Caco-2 (cell line): ENCODE results near the gene ACLY. TPM values are rescaled to one million over a fixed set of nuclear protein-coding genes. Genes with fewer than 3 reads are reported as not detected.
A peak's percentile ranks its signal among the peaks of the same experiment; 100 is the strongest.

ENCODE experiments used
- BruUV-seq: library from RNA; stranded (reverse); fragments of 400-500 nt; replicated peaks from 2 replicates; lab custom pipeline; 2021; lab: Mats Ljungman, UMichigan
- CTCF ChIA-PET: fragments of 300-600 bp; sonication (Branson Sonifier 250); formaldehyde crosslinking; loops from one replicate; lab custom pipeline; 2022; ENCODE audit warnings: antibody characterized with exemption; lab: Charles Lee
- POLR2A ChIA-PET: fragments of 300-600 bp; sonication (Branson Sonifier 250); formaldehyde crosslinking; loops from one replicate; lab custom pipeline; 2022; ENCODE audit warnings: antibody characterized with exemption; lab: Charles Lee
- DNase-seq, 2 experiments: peaks; one replicate each; pipeline versions ENCODE4 v3.0.0 to v3.0.0-alpha.2; 2020 to 2022
- H3K27me3 ChIP-seq: replicated peaks from 2 replicates; pipeline ENCODE4 v1.6.0; 2011; ENCODE audit warnings: low read length; ENCODE audit not compliant: control insufficient read depth, insufficient read depth
- H3K36me3 ChIP-seq: 2 replicates; pipeline ENCODE4 v1.5.1; 2011; ENCODE audit warnings: low read length; ENCODE audit not compliant: control insufficient read depth, insufficient read depth
- H3K4me1 ChIP-seq: fragments of 250-450 bp; sonication (Bioruptor Pico); 2 replicates; pipeline ENCODE4 v1.5.1; 2020; ENCODE audit warnings: mild to moderate bottlenecking
- H3K4me3 ChIP-seq: 2 replicates; pipeline ENCODE4 v1.5.1; 2011; ENCODE audit warnings: low read depth, mild to moderate bottlenecking, control low read depth, low read length
- H3K9me3 ChIP-seq: fragments of 250-450 bp; sonication (Bioruptor Pico); 2 replicates; pipeline ENCODE4 v1.5.1; 2020; ENCODE audit warnings: mild to moderate bottlenecking, moderate library complexity
- H3K27ac Mint-ChIP-seq: one replicate; pipeline ENCODE4 v1.8.0; 2022; ENCODE audit warnings: mixed read lengths; ENCODE audit not compliant: unreplicated experiment
- H3K27me3 Mint-ChIP-seq: one replicate; pipeline ENCODE4 v1.8.0; 2022; ENCODE audit warnings: mixed read lengths; ENCODE audit not compliant: insufficient read depth, unreplicated experiment
- H3K36me3 Mint-ChIP-seq: one replicate; pipeline ENCODE4 v1.8.0; 2022; ENCODE audit warnings: mild to moderate bottlenecking, mixed read lengths; ENCODE audit not compliant: insufficient read depth, unreplicated experiment
- H3K4me1 Mint-ChIP-seq: one replicate; pipeline ENCODE4 v1.8.0; 2022; ENCODE audit warnings: low read depth, mixed read lengths; ENCODE audit not compliant: unreplicated experiment
- H3K4me3 Mint-ChIP-seq: one replicate; pipeline ENCODE4 v1.8.0; 2022; ENCODE audit warnings: mild to moderate bottlenecking, moderate library complexity, mixed read lengths; ENCODE audit not compliant: unreplicated experiment
- H3K9me3 Mint-ChIP-seq: one replicate; pipeline ENCODE4 v1.8.0; 2022; ENCODE audit warnings: mixed read lengths; ENCODE audit not compliant: unreplicated experiment
- intact Hi-C: fragments of 100-400 bp; cut with micrococcal nuclease; formaldehyde crosslinking; loops from one replicate; pipeline ENCODE4 v1.10.0; 2022; ENCODE audit not compliant: unreplicated experiment
- total RNA-seq: library from RNA; stranded (reverse); gene quantifications from 2 replicates; pipeline ENCODE4 v1.2.3, GENCODE V29; 2022
- TF ChIP-seq, protein P1 (sequence below), 2 experiments: fragments of 200-600 bp in 1 of 2; IDR thresholded peaks; 1 replicate in 1 of 2; 2 replicates in 1 of 2; pipeline versions ENCODE4 v1.5.1 to v1.8.0; 2011 to 2022; ENCODE audit warnings: antibody characterized with exemption in 1 of 2, control low read depth in 1 of 2, inconsistent platforms in 1 of 2, low read depth in 1 of 2, low read length in 1 of 2, mild to moderate bottlenecking in 1 of 2, moderate library complexity in 1 of 2; ENCODE audit not compliant: insufficient read depth in 1 of 2, severe bottlenecking in 1 of 2, unreplicated experiment in 1 of 2

The ACLY gene
- total RNA-seq, 1 experiment from 2014 or later = 246 TPM

DNA sequence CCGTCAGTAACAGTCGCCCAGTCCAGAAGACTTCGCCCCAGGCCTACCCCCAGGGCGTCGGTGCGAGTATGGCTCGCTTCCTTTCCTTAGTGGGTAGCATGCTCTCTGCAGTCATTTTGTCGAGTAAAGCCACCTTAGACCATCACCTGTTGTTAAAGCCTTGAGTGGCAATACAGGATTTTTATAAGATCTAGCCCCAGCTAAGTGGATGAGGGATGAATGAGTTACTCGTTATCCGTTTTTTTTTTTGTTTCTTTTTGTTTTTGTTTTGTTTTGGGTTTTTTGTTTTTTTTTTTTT lies 53.2 kb downstream of the ACLY start:
- Histone ChIP-seq H3K4me1 (peaks cover 15% of the 10 kb centered on the region), H3K27me3 (no peaks in the 10 kb centered on the region), H3K4me3 (peak overlapping the region; percentile 30), H3K36me3 (peaks cover 8% of the 10 kb centered on the region), H3K9me3 (no peaks in the 10 kb centered on the region)
- Mint-ChIP-seq H3K27me3 (no peaks in the 10 kb centered on the region), H3K4me3 (no peak overlapping the region), H3K9me3 (no peaks in the 10 kb centered on the region), H3K27ac (no peak overlapping the region), H3K4me1 (peaks cover 7% of the 10 kb centered on the region), H3K36me3 (peaks cover 47% of the 10 kb centered on the region)
- no peak for DNase-seq
- CTCF ChIA-PET = interaction anchor here (0.5 to 1.9 kb wide), 7 partner anchors 28 to 170 kb away, joined by 3 to 7 read pairs (median 5); partner anchors contain the start of genes JUP and P3H4
- TF ChIP-seq, protein P1, sequence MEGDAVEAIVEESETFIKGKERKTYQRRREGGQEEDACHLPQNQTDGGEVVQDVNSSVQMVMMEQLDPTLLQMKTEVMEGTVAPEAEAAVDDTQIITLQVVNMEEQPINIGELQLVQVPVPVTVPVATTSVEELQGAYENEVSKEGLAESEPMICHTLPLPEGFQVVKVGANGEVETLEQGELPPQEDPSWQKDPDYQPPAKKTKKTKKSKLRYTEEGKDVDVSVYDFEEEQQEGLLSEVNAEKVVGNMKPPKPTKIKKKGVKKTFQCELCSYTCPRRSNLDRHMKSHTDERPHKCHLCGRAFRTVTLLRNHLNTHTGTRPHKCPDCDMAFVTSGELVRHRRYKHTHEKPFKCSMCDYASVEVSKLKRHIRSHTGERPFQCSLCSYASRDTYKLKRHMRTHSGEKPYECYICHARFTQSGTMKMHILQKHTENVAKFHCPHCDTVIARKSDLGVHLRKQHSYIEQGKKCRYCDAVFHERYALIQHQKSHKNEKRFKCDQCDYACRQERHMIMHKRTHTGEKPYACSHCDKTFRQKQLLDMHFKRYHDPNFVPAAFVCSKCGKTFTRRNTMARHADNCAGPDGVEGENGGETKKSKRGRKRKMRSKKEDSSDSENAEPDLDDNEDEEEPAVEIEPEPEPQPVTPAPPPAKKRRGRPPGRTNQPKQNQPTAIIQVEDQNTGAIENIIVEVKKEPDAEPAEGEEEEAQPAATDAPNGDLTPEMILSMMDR (IDR thresholded peaks at IDR 0.05; ENCODE audit: insufficient read depth in 1 of 2, low read depth in 1 of 2, low read length in 1 of 2, severe bottlenecking in 1 of 2, unreplicated experiment in 1 of 2) = peak in 1 of 2 experiments; percentile 2
- no TSS peak for BruUV-seq
- intact Hi-C loops = loop anchor here (1.0 kb wide), 2 partner anchors 53 to 127 kb away; no protein-coding TSS in a partner anchor
- POLR2A ChIA-PET = interaction anchor here (0.6 to 1.5 kb wide), 8 partner anchors 53 to 1313 kb away, joined by 3 to 6 read pairs (median 3); partner anchors contain the start of genes ACLY, JUP and P3H4

DNA sequence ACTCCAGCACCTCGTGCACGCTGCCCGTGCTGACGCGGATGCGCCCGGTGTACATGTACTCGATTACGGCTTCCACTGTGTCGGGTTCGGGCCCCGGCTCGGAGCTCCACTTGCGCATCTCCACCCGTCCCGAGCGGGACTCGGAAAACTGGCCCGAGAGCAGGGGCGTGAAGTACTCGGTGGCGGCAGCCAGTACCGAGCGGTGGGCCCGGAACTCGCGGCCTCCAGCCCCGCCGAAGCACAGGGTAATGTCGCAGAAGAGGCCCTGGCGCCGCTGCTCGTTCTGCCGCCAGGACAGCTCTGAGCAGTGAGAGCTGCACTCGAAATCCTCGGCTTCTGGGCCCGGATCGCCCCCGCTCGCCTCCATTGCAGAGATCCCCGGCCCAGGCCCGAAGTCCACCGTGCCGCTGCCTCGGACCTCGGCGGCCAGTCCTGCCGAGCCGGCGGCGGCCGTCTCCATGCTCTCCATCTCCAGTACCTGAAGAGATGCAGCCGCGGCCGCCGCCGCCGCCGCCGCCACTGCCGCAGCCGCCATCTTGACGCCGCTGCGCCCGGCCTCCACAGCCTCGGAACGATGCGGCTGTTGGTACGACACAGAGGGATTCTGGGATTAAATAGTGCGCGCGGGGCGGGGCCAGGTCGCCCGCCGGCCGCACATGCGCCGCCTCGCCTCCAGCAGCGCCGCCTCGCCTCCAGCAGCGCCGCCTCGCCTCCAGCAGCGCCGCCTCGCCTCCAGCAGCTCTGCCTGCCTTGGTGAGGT lies 53.7 kb downstream of the ACLY start, which contains the start of gene KLHL11:
Gene KLHL11 (minus strand): TSS at position 588 of the 760 bp plus-strand sequence. CDS start 53 bp downstream, at position 535.
- CTCF ChIA-PET = interaction anchor here (0.5 to 1.9 kb wide), 7 partner anchors 29 to 169 kb away, joined by 3 to 7 read pairs (median 5); partner anchors contain the start of genes JUP and P3H4
- peaks cover 7% of the 10 kb centered on the region for H3K4me1 Mint-ChIP-seq
- intact Hi-C loops = loop anchor here (1.0 kb wide), 2 partner anchors 53 to 127 kb away; no protein-coding TSS in a partner anchor
- Histone ChIP-seq H3K27me3 (no peaks in the 10 kb centered on the region), H3K4me3 (peak within 1 kb of the TSS; percentile 97), H3K36me3 (peaks cover 7% of the 10 kb centered on the region), H3K9me3 (no peaks in the 10 kb centered on the region), H3K4me1 (peaks cover 15% of the 10 kb centered on the region)
- TF ChIP-seq, protein P1 (IDR thresholded peaks at IDR 0.05; ENCODE audit: insufficient read depth in 1 of 2, low read depth in 1 of 2, low read length in 1 of 2, severe bottlenecking in 1 of 2, unreplicated experiment in 1 of 2) = no peak
- H3K36me3 Mint-ChIP-seq = peaks cover 46% of the 10 kb centered on the region
- BruUV-seq = TSS peak; percentile 41
- H3K4me3 Mint-ChIP-seq = no peak within 1 kb of the TSS
- POLR2A ChIA-PET = interaction anchor here (0.6 to 1.5 kb wide), 9 partner anchors 48 to 1313 kb away, joined by 3 to 6 read pairs (median 3); partner anchors contain the start of genes ACLY, JUP and P3H4
- peak; percentile 92 to 94 for DNase-seq
- H3K9me3 Mint-ChIP-seq = no peaks in the 10 kb centered on the region
- no peaks in the 10 kb centered on the region for H3K27me3 Mint-ChIP-seq
- H3K27ac Mint-ChIP-seq = no peak within 1 kb of the TSS

DNA sequence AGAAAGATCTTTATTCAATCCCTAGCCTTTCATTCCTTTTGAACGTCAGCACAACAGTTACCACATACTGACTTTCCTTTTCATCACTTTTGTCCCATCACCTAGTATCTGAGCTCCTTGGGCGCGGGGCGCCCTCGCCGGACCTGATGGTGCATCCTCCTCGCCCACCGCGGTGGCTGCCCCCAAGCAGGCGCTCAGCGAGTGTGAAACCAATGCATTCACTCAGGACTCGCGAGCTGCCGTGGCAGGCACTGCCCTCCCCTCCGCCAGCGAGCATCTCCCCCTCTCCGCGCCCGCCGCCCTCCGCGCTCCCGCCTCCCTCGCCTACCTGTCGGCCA lies 54.3 kb downstream of the ACLY start:
- peaks cover 6% of the 10 kb centered on the region for H3K36me3 ChIP-seq
- no TSS peak for BruUV-seq
- intact Hi-C loops = no loop called here
- no peaks in the 10 kb centered on the region for H3K9me3 ChIP-seq
- H3K27me3 ChIP-seq = no peaks in the 10 kb centered on the region
- ChIA-PET CTCF (interaction anchor here (1.2 to 1.9 kb wide), 3 partner anchors 53 to 95 kb away, joined by 5 to 7 read pairs (median 7); partner anchors contain the start of genes JUP and P3H4), POLR2A (interaction anchor here (1.0 to 1.5 kb wide), 4 partner anchors 48 to 175 kb away, joined by 3 to 6 read pairs (median 3); partner anchors contain the start of gene ODAD4)
- H3K4me3 Mint-ChIP-seq = no peak overlapping the region
- TF ChIP-seq, protein P1 (IDR thresholded peaks at IDR 0.05; ENCODE audit: insufficient read depth in 1 of 2, low read depth in 1 of 2, low read length in 1 of 2, severe bottlenecking in 1 of 2, unreplicated experiment in 1 of 2) = no peak
- peaks cover 10% of the 10 kb centered on the region for H3K4me1 ChIP-seq
- no peaks in the 10 kb centered on the region for H3K9me3 Mint-ChIP-seq
- DNase-seq = no peak
- H3K27ac Mint-ChIP-seq = no peak overlapping the region
- peaks cover 7% of the 10 kb centered on the region for H3K4me1 Mint-ChIP-seq
- peak overlapping the region; percentile 97 for H3K4me3 ChIP-seq
- peaks cover 43% of the 10 kb centered on the region for H3K36me3 Mint-ChIP-seq
- H3K27me3 Mint-ChIP-seq = no peaks in the 10 kb centered on the region
